Kidney epithelial cell (primary cell): Measurements from ENCODE around the gene PCP4L1. TPM values are rescaled to one million over a fixed set of nuclear protein-coding genes. Genes with fewer than 3 reads are reported as not detected.

Source experiments
- DNase-seq: peaks from one replicate; pipeline ENCODE4 v3.0.0-alpha.2; 2010; ENCODE audit warnings: low read depth
- H3K27me3 ChIP-seq: 2 replicates; pipeline ENCODE4 v1.6.0; 2011; ENCODE audit warnings: low read length; ENCODE audit not compliant: control insufficient read depth, insufficient read depth
- H3K36me3 ChIP-seq: 2 replicates; pipeline ENCODE4 v1.5.1; 2011; ENCODE audit warnings: low read length; ENCODE audit not compliant: control insufficient read depth, insufficient read depth
- H3K4me3 ChIP-seq: 2 replicates; pipeline ENCODE4 v1.5.1; 2011; ENCODE audit warnings: low read depth, mild to moderate bottlenecking, control low read depth, low read length
- total RNA-seq: library from RNA; depleted of rRNA; stranded (reverse); fragments of >200 nt; gene quantifications from 2 replicates; pipeline ENCODE4 v1.2.3, GENCODE V29; 2015
- TF ChIP-seq, protein P1 (sequence below): IDR thresholded peaks from 2 replicates; pipeline ENCODE4 v1.5.1; 2011; ENCODE audit warnings: mild to moderate bottlenecking, moderate library complexity, low read length, control low read depth, inconsistent platforms; ENCODE audit not compliant: insufficient read depth, poor library complexity, severe bottlenecking

The PCP4L1 gene
- total RNA-seq, 1 donor from 2014 or later = not detected

DNA sequence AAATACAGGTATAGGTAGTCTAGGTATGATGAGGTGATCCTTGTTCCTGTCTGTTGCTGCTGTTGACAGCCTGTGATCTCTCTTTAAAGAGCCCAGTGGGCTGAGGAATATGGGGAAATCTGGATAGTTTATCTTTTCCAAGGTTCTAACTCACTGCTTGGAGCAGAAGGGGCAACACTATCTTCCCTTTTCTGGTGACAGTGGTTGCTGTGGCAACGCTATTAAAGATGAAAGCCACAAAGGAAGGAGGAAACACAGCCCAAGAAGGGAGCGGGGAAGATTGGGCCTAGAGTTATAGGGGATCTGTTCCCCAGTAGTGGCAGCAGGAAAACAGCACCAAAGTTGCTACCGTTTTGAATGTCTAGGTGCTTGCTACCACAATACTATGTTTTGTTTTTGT is 8.8 kb downstream of the PCP4L1 start:
- no peak overlapping the region for H3K4me3 ChIP-seq
- no peaks in the 10 kb centered on the region for H3K27me3 ChIP-seq
- TF ChIP-seq, protein P1, sequence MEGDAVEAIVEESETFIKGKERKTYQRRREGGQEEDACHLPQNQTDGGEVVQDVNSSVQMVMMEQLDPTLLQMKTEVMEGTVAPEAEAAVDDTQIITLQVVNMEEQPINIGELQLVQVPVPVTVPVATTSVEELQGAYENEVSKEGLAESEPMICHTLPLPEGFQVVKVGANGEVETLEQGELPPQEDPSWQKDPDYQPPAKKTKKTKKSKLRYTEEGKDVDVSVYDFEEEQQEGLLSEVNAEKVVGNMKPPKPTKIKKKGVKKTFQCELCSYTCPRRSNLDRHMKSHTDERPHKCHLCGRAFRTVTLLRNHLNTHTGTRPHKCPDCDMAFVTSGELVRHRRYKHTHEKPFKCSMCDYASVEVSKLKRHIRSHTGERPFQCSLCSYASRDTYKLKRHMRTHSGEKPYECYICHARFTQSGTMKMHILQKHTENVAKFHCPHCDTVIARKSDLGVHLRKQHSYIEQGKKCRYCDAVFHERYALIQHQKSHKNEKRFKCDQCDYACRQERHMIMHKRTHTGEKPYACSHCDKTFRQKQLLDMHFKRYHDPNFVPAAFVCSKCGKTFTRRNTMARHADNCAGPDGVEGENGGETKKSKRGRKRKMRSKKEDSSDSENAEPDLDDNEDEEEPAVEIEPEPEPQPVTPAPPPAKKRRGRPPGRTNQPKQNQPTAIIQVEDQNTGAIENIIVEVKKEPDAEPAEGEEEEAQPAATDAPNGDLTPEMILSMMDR = no peak
- H3K36me3 ChIP-seq = no peaks in the 10 kb centered on the region
- no peak for DNase-seq

- peaks cover 3% of the 10 kb centered on the region for H3K27me3 ChIP-seq
- H3K36me3 ChIP-seq = no peaks in the 10 kb centered on the region
- H3K4me3 ChIP-seq = no peak overlapping the region
- no peak for DNase-seq
- TF ChIP-seq, protein P1 = no peak
These were observed 14.9 kb downstream of the PCP4L1 start for GRCh38 chr1:161273402-161273801.

DNA sequence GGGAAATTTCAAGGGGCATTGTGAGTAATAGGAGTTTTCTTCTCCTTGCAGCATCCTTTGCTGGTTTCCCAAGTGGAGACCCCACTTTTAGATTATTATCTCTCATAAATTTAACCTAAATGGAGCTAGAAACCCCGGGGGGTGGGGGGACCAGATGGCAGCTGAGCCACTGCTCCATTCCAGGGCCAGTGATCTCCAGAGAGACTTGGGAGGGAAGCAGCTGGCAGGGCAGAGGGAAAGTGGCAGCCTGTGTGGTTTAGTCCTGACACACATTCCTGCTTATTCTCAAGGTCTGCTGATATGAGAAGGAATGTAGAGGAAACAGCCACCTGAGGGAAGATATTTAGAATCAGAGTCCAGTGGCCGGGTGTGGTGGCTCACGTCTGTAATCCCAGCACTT is 16.3 kb downstream of the PCP4L1 start:
- Histone ChIP-seq H3K36me3 (no peaks in the 10 kb centered on the region), H3K4me3 (no peak overlapping the region), H3K27me3 (peaks cover 3% of the 10 kb centered on the region)
- no peak for DNase-seq
- TF ChIP-seq, protein P1 = no peak

- no peaks in the 10 kb centered on the region for H3K36me3 ChIP-seq
- H3K27me3 ChIP-seq = peaks cover 5% of the 10 kb centered on the region
- no peak overlapping the region for H3K4me3 ChIP-seq
- DNase-seq = no peak
- TF ChIP-seq, protein P1 = no peak
These were observed 24.4 kb downstream of the PCP4L1 start for GRCh38 chr1:161282991-161283390.

- TF ChIP-seq, protein P1 = no peak
- no peak for DNase-seq
- no peak overlapping the region for H3K4me3 ChIP-seq
- H3K36me3 ChIP-seq = no peaks in the 10 kb centered on the region
- H3K27me3 ChIP-seq = peaks cover 5% of the 10 kb centered on the region
These were observed 26.6 kb downstream of the PCP4L1 start for GRCh38 chr1:161285113-161285512.

GRCh38 chr1:161285521-161285920 is 27.0 kb downstream of the PCP4L1 start:
- Histone ChIP-seq H3K4me3 (no peak overlapping the region), H3K36me3 (no peaks in the 10 kb centered on the region), H3K27me3 (peaks cover 5% of the 10 kb centered on the region)
- TF ChIP-seq, protein P1 = no peak
- DNase-seq = no peak
